ENCODE data around the gene TMEM108. TPM values are rescaled to one million over a fixed set of nuclear protein-coding genes. Genes with fewer than 3 reads are reported as not detected.

TMEM108 gene
- total RNA-seq, 4 donors from 2014 or later: 0.54 to 2.9 (median 1.4) TPM

- TF ChIP-seq POLR2A (IDR thresholded peaks at IDR 0.05): no peak
- no peak for TF ChIP-seq CTCF (IDR thresholded peaks at IDR 0.05)
Measured at GRCh38 chr3:133113927-133114597, 75.9 kb downstream of the TMEM108 start.

GRCh38 chr3:133115176-133115575 lies 77.0 kb downstream of the TMEM108 start:
- 62 to 94% methylated on average over 1 of the region's 1 CpG for WGBS, 2 donors
- intact Hi-C loops (cut with DNase I; ENCODE audit: low total_unique reads): no loop called here
- no peak for DNase-seq (ENCODE audit: low spot score in 2 of 2)
- no peak for TF ChIP-seq CTCF (IDR thresholded peaks at IDR 0.05)
- no peak for TF ChIP-seq POLR2A (IDR thresholded peaks at IDR 0.05)
- no peak overlapping the region for H3K4me3 ChIP-seq (ENCODE audit: low read depth, poor library complexity, severe bottlenecking)

More at GRCh38 chr3:133113927-133114597, 75.9 kb downstream of the TMEM108 start:
- WGBS, 2 donors: 93 to 94% methylated on average over 3 of the region's 3 CpGs
- intact Hi-C loops (cut with DNase I; ENCODE audit: low total_unique reads): no loop called here
- no peak for DNase-seq (ENCODE audit: low spot score in 2 of 2)
- H3K4me3 ChIP-seq (ENCODE audit: low read depth, poor library complexity, severe bottlenecking): no peak overlapping the region

GRCh38 chr3:133117342-133117741 lies 79.2 kb downstream of the TMEM108 start:
- DNase-seq (ENCODE audit: low spot score in 2 of 2): no peak
- no peak for TF ChIP-seq CTCF (IDR thresholded peaks at IDR 0.05)
- no peak for TF ChIP-seq POLR2A (IDR thresholded peaks at IDR 0.05)
- intact Hi-C loops (cut with DNase I; ENCODE audit: low total_unique reads): no loop called here
- no peak overlapping the region for H3K4me3 ChIP-seq (ENCODE audit: low read depth, poor library complexity, severe bottlenecking)

DNA sequence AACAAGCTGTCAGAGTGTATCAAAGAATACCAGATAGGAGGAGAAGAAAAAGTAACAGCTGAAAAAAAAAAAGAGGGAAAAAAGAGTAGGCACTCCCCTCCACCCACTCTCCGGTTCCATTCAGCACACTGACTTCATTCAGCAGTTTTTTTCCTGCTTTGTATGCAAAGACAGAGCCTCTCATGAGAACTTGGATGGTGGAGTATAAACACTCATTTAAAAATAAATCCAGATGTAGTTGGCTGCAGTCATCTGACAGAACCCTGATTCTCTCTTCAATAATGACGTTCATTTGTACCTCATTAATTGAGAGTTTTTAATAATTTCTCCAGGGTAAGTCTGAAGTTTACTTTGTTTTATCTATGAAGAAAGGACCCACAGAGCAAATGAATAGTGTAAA lies 81.0 kb downstream of the TMEM108 start:
- intact Hi-C loops (cut with DNase I; ENCODE audit: low total_unique reads): no loop called here

GRCh38 chr3:133121450-133121849 lies 83.3 kb downstream of the TMEM108 start:
- DNase-seq (ENCODE audit: low spot score in 2 of 2): no peak
- H3K4me3 ChIP-seq (ENCODE audit: low read depth, poor library complexity, severe bottlenecking): no peak overlapping the region
- TF ChIP-seq POLR2A (IDR thresholded peaks at IDR 0.05): no peak
- no peak for TF ChIP-seq CTCF (IDR thresholded peaks at IDR 0.05)
- WGBS, 2 donors: 68 to 72% methylated on average over 3 of the region's 3 CpGs
- intact Hi-C loops (cut with DNase I; ENCODE audit: low total_unique reads): no loop called here

More for the DNA sequence above, 81.0 kb downstream of the TMEM108 start:
- no peak for DNase-seq (ENCODE audit: low spot score in 2 of 2)
- no peak for TF ChIP-seq CTCF (IDR thresholded peaks at IDR 0.05)
- no peak overlapping the region for H3K4me3 ChIP-seq (ENCODE audit: low read depth, poor library complexity, severe bottlenecking)
- 45 to 47% methylated on average over 2 of the region's 2 CpGs for WGBS, 2 donors

DNA sequence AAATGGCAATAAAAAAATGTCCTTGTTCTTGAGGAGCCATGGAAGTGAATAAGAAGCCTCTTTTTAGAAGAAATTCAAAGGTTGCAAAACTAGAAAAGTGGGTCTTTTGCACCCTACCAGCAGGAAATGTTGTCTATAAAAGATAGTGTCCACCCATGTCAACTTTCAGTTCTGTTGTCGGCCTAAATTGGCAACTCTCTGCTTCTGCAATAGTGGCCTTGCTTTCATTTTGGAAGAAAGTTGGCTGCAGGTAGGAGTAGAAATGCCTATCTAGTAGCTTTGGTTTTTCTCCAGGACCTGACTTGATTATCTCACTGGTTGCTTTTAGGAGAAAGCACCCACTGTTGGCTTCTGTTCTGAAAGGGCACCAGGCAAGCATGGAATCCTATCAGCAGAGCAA lies 85.4 kb downstream of the TMEM108 start:
- H3K4me3 ChIP-seq (ENCODE audit: low read depth, poor library complexity, severe bottlenecking): no peak overlapping the region
- TF ChIP-seq CTCF (IDR thresholded peaks at IDR 0.05) (no peak), POLR2A (IDR thresholded peaks at IDR 0.05) (no peak)
- no peak for DNase-seq (ENCODE audit: low spot score in 2 of 2)
- WGBS, 2 donors: 78 to 93% methylated on average over 1 of the region's 1 CpG
- intact Hi-C loops (cut with DNase I; ENCODE audit: low total_unique reads): no loop called here

Measured in lower leg skin (tissue), 4 donors.